Activated T-helper 1 cell treated with anti-CD3 and anti-CD28 coated beads, Interleukin-12 subunit alpha, Interleukin-12 subunit beta, Interleukin-2, Interleukin-4 antibody, amounts not matched to agents 30 ng/mL and 10 ng/mL and 1 ng/mL, durations not matched to agents 14 hours and 24 hours and 36 hours (primary cell): ENCODE measurements around the gene CLECL1. TPM values are rescaled to one million over a fixed set of nuclear protein-coding genes. Genes with fewer than 3 reads are reported as not detected.

Experiments
- DNase-seq: peaks from one replicate; pipeline ENCODE4 v3.0.0; 2021; ENCODE audit warnings: low spot score
- H3K27ac Mint-ChIP-seq: one replicate; pipeline ENCODE4 v1.8.0; 2021; ENCODE audit warnings: mild to moderate bottlenecking, mixed read lengths
- H3K27me3 Mint-ChIP-seq: one replicate; pipeline ENCODE4 v1.8.0; 2022; ENCODE audit warnings: mild to moderate bottlenecking, moderate library complexity, mixed read lengths; ENCODE audit not compliant: insufficient read depth
- H3K36me3 Mint-ChIP-seq: one replicate; pipeline ENCODE4 v1.8.0; 2021; ENCODE audit warnings: low read depth, mixed read lengths
- H3K4me1 Mint-ChIP-seq: one replicate; pipeline ENCODE4 v1.8.0; 2021; ENCODE audit warnings: low read depth, mixed read lengths
- H3K4me3 Mint-ChIP-seq: one replicate; pipeline ENCODE4 v1.8.0; 2021; ENCODE audit warnings: mild to moderate bottlenecking, moderate library complexity, mixed read lengths
- H3K9me3 Mint-ChIP-seq: one replicate; pipeline ENCODE4 v1.8.0; 2021; ENCODE audit warnings: mixed read lengths
- intact Hi-C: fragments of 100-400 bp; cut with micrococcal nuclease; formaldehyde crosslinking; loops from one replicate; pipeline ENCODE4 v1.15.1; 2024
- total RNA-seq: library from RNA; stranded (reverse); gene quantifications from 2 replicates; pipeline ENCODE4 v1.2.3, GENCODE V29; 2022

The CLECL1 gene
- total RNA-seq, result 7.6 and 9.1 TPM in 2 replicates

DNA sequence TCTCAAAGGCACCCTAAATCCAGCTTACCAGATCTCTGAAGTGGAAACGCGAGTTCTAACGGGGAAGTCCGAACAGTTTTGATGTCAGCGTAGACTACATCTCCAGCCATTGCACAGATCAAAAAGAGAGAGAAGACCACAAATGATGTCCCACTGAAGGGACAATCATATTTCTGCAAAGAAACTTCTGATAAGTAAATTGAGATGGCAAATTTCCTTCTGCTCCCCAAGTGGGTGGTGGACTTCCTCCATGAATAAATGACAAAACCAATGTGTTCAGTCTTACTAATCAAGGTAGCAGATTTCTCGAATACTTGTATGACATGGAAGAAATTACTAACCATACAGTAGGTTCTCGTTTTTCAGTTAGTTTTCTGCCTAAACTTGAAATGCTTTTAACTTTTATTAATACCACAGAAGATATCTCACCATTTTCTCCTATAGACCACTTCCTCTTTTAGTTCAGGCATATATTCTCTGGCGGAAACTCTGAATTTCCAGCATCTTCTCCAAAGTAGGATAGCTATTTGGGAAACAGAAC lies at the start of gene CLECL1:
CLECL1 (minus strand) TSS at position 177 of the 541 bp plus-strand sequence.
- intact Hi-C loops, result loop anchor here (1.0 to 5.0 kb wide), 9 partner anchors 8 to 708 kb away; partner anchors contain the start of gene CLEC2D

GRCh38 chr12:9781360-9781759 lies 48.5 kb upstream of the CLECL1 start:
- Mint-ChIP-seq H3K27me3 (no peaks in the 10 kb centered on the region), H3K9me3 (no peaks in the 10 kb centered on the region), H3K4me3 (no peak overlapping the region), H3K27ac (no peak overlapping the region), H3K4me1 (peaks cover 27% of the 10 kb centered on the region), H3K36me3 (peaks cover 5% of the 10 kb centered on the region)
- DNase-seq, result no peak
- intact Hi-C loops, result no loop called here

More for the DNA sequence above, at the start of gene CLECL1:
- no peak for DNase-seq
- Mint-ChIP-seq H3K4me1 (peaks cover 76% of the 10 kb centered on the region), H3K36me3 (peaks cover 6% of the 10 kb centered on the region), H3K27me3 (no peaks in the 10 kb centered on the region), H3K4me3 (peak within 1 kb of the TSS; percentile 87), H3K27ac (peak within 1 kb of the TSS; percentile 89), H3K9me3 (peaks cover 4% of the 10 kb centered on the region)

DNA sequence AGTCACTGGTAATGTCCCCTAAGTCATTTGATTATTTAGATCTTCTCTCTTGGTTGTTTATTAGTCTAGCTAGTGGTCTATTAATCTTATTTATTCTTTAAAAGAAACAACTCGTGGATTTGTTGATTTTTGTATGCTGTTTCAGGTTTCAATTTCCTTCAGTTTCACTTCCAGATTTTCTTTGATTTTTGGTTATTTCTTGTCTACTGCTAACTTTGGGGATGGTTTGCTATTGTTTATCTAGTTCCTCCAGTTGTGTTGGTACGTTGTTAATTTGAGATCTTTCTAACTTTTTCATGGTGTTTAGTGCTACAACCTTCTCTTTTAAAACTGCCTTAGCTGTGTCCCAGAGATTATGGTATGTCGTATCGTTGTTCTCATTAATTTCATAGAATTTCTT lies 46.3 kb upstream of the CLECL1 start:
- H3K27ac Mint-ChIP-seq, result no peak overlapping the region
- H3K27me3 Mint-ChIP-seq, result no peaks in the 10 kb centered on the region
- intact Hi-C loops, result no loop called here
- no peak for DNase-seq
- peaks cover 48% of the 10 kb centered on the region for H3K4me1 Mint-ChIP-seq
- H3K9me3 Mint-ChIP-seq, result no peaks in the 10 kb centered on the region
- H3K36me3 Mint-ChIP-seq, result peaks cover 5% of the 10 kb centered on the region
- no peak overlapping the region for H3K4me3 Mint-ChIP-seq

DNA sequence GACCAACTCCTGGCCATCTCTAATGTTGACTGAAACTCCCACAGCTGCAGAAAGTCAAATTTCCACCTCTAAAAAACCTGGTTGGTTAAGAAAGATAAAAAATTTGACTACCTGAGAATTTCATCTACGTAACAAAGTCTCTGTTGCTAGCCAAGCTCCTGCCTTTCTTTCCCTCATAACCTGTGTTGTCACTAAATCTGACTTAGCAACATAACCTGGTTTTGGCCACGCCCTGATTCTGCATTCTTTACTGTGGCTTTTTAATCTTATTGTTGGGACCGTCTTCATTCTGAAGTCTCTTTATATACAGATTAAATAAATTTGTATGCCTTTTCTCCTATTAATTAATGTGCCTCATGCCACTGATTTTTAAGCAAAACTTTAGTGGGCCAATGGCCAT lies 43.9 kb upstream of the CLECL1 start:
- Mint-ChIP-seq H3K36me3 (peaks cover 2% of the 10 kb centered on the region), H3K4me1 (peaks cover 70% of the 10 kb centered on the region), H3K9me3 (no peaks in the 10 kb centered on the region), H3K4me3 (no peak overlapping the region), H3K27ac (no peak overlapping the region), H3K27me3 (no peaks in the 10 kb centered on the region)
- intact Hi-C loops, result no loop called here
- DNase-seq, result no peak

DNA sequence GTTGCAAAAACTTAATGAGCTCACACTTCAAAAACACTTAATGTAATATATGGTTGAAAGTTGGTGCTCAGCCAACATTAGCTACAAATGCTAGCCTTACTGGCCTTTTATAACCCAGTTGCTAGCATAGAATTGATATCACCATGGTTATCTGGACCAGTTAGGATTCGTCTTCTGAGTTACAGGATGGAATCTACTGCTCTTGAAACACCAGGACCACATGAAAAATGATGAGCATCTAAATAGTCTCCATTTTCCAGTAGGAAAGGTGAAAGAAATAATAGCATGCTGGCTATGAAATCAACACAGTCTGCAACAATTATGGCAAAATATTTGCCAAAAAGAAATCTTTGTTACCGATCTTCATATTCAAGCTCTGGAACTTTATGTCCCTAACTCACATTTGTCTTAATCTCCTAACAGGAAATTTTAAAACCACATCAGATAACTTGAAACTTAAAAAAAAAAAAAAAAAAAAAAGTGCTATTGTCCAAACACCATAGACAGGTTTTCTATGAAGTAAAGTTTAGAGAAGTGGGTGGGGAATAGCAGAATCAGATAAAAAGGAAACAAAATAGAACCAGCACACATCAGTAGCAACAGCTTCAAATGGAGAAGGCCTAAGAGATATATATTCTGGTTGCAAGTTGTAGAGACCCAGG lies 40.5 kb upstream of the CLECL1 start:
- Mint-ChIP-seq H3K4me3 (no peak overlapping the region), H3K36me3 (no peaks in the 10 kb centered on the region), H3K9me3 (no peaks in the 10 kb centered on the region), H3K27ac (no peak overlapping the region), H3K4me1 (peaks cover 78% of the 10 kb centered on the region), H3K27me3 (no peaks in the 10 kb centered on the region)
- no peak for DNase-seq
- intact Hi-C loops, result no loop called here

- no peak overlapping the region for H3K27ac Mint-ChIP-seq
- H3K36me3 Mint-ChIP-seq, result peaks cover 21% of the 10 kb centered on the region
Observed at GRCh38 chr12:9763025-9763424, 30.1 kb upstream of the CLECL1 start.

DNA sequence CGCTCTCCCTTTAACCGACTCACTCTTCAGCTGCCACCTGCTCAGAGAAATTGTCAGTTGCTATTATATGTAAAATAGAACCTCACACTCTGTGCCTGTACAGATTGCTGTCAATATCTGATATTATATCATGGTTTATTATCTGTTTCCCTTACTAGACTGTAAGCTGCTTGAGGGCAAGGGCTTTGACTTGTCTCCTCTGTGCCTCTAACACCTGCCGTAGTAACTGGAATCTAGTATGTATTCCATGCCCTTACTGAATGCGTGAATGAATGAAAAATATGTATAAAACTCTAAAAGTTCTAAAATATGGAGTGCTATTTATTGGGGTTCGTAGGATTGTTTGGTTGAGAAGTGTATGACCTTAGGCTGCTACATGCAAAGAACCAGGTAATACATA lies 29.5 kb upstream of the CLECL1 start:
- peak overlapping the region; percentile 40 for H3K4me3 Mint-ChIP-seq
- H3K4me1 Mint-ChIP-seq, result peaks cover 61% of the 10 kb centered on the region
- H3K27me3 Mint-ChIP-seq, result peaks cover 6% of the 10 kb centered on the region
- H3K27ac Mint-ChIP-seq, result peak overlapping the region; percentile 54
- intact Hi-C loops, result no loop called here
- H3K36me3 Mint-ChIP-seq, result peaks cover 27% of the 10 kb centered on the region
- no peak for DNase-seq
- H3K9me3 Mint-ChIP-seq, result no peaks in the 10 kb centered on the region

More at GRCh38 chr12:9763025-9763424, 30.1 kb upstream of the CLECL1 start:
- intact Hi-C loops, result no loop called here
- Mint-ChIP-seq H3K4me3 (no peak overlapping the region), H3K27me3 (peaks cover 6% of the 10 kb centered on the region), H3K4me1 (peaks cover 60% of the 10 kb centered on the region), H3K9me3 (no peaks in the 10 kb centered on the region)
- DNase-seq, result no peak

DNA sequence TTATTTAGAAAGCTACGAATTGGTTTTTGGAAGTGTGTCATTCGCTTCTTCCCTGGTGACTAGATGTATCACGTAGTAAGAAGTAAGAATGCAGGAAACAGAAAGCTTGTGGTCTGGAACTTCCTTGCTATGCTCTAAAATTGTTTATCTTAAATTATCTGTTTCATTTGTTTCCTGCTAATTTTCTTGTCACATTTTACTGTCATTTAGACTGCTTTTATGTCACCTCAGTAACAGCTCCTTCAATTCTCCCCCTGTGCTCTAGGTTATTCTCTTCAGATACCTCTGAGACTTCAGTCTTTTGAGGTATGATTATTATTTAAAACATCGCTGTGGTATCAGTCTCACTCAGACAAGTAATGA lies 28.5 kb upstream of the CLECL1 start:
- intact Hi-C loops, result loop anchor here (1.0 kb wide), 5 partner anchors 19 to 110 kb away; partner anchors contain the start of genes CLEC2D and CLECL1
- H3K27me3 Mint-ChIP-seq, result peaks cover 6% of the 10 kb centered on the region
- H3K9me3 Mint-ChIP-seq, result no peaks in the 10 kb centered on the region
- peaks cover 62% of the 10 kb centered on the region for H3K4me1 Mint-ChIP-seq
- H3K36me3 Mint-ChIP-seq, result peaks cover 36% of the 10 kb centered on the region
- H3K27ac Mint-ChIP-seq, result peak overlapping the region; percentile 97
- peak overlapping the region; percentile 98 for H3K4me3 Mint-ChIP-seq
- no peak for DNase-seq

- intact Hi-C loops, result loop anchor here (1.0 kb wide), 6 partner anchors 10 to 110 kb away; partner anchors contain the start of genes CLEC2D and CLECL1
- H3K9me3 Mint-ChIP-seq, result no peaks in the 10 kb centered on the region
- H3K4me3 Mint-ChIP-seq, result peak within 1 kb of the TSS; percentile 98
- peaks cover 41% of the 10 kb centered on the region for H3K36me3 Mint-ChIP-seq
- DNase-seq, result peak; percentile 81
- peaks cover 6% of the 10 kb centered on the region for H3K27me3 Mint-ChIP-seq
- H3K4me1 Mint-ChIP-seq, result peaks cover 68% of the 10 kb centered on the region
- peak within 1 kb of the TSS; percentile 97 for H3K27ac Mint-ChIP-seq
Observed at GRCh38 chr12:9760699-9761418, 28.0 kb upstream of the CLECL1 start, which contains the start of gene CD69. Gene CD69 (minus strand): TSS chr12:9760901. CDS start chr12:9760820, 81 bp downstream.

GRCh38 chr12:9760120-9760519 lies 27.2 kb upstream of the CLECL1 start:
- peak overlapping the region; percentile 97 for H3K27ac Mint-ChIP-seq
- peaks cover 68% of the 10 kb centered on the region for H3K4me1 Mint-ChIP-seq
- H3K36me3 Mint-ChIP-seq, result peaks cover 46% of the 10 kb centered on the region

DNA sequence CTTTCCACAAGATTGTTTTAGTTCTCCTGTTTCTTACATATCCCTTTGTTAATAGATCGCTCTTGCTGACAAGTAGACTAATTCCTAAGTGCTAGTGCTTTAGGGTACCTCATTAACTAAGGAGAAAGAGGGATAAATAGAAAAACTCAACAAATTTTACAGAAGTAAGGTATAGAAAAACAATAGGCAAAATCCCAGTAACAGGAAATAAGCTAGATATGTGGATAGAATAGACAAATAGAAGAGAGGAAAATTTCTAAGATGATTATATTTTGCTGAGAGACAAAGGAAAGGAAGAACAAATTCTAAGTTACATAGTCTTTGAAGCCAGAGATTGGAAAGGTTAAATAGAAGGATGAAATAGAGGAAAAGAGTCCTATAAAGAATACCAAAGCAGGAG lies 26.8 kb upstream of the CLECL1 start:
- Mint-ChIP-seq H3K36me3 (peaks cover 49% of the 10 kb centered on the region), H3K4me1 (peaks cover 68% of the 10 kb centered on the region), H3K9me3 (no peaks in the 10 kb centered on the region), H3K4me3 (peak overlapping the region; percentile 98), H3K27ac (peak overlapping the region; percentile 97), H3K27me3 (peaks cover under 1% of the 10 kb centered on the region)
- DNase-seq, result no peak
- intact Hi-C loops, result loop anchor here (1.0 to 5.0 kb wide), 2 partner anchors 8 to 963 kb away; partner anchors contain the start of gene YBX3

More at GRCh38 chr12:9760120-9760519, 27.2 kb upstream of the CLECL1 start:
- intact Hi-C loops, result loop anchor here (1.0 kb wide), 1 partner anchor 9 kb away; no protein-coding TSS in a partner anchor
- DNase-seq, result no peak
- Mint-ChIP-seq H3K27me3 (peaks cover 4% of the 10 kb centered on the region), H3K4me3 (peak overlapping the region; percentile 98), H3K9me3 (no peaks in the 10 kb centered on the region)

GRCh38 chr12:9758119-9758518 lies 25.2 kb upstream of the CLECL1 start:
- Mint-ChIP-seq H3K36me3 (peaks cover 63% of the 10 kb centered on the region), H3K4me3 (peak overlapping the region; percentile 98), H3K27ac (peak overlapping the region; percentile 92), H3K9me3 (no peaks in the 10 kb centered on the region), H3K4me1 (peaks cover 74% of the 10 kb centered on the region), H3K27me3 (no peaks in the 10 kb centered on the region)
- intact Hi-C loops, result loop anchor here (5.0 kb wide), 1 partner anchor 964 kb away; the partner anchor contains the start of gene YBX3
- no peak for DNase-seq
